Measurements from ENCODE around the gene HLCS.

GRCh38 chr21:36706951-36707762 is 259.3 kb downstream of the HLCS start:
- TF ChIP-seq CTCF (IDR thresholded peaks at IDR 0.05) (no peak), POLR2A (IDR thresholded peaks at IDR 0.05) (no peak), POLR2AphosphoS5 (IDR thresholded peaks at IDR 0.05; ENCODE audit: insufficient read depth in 1 of 2, low read depth in 1 of 2) (no peak)
